WTC11 (cell line): ENCODE results near the gene BET1. TPM values are rescaled to one million over a fixed set of nuclear protein-coding genes. Genes with fewer than 3 reads are reported as not detected.

Experiments
- ATAC-seq: fragments of 200-7000 bp; cut with Tn5 transposase; 2 replicates; pipeline ENCODE4 v1.10.0; 2021; ENCODE audit warnings: mild to moderate bottlenecking, moderate library complexity
- CTCF ChIA-PET: fragments of 300-600 bp; sonication (Branson Sonifier 250); formaldehyde crosslinking; loops from one replicate; lab custom pipeline; 2021; ENCODE audit warnings: antibody characterized with exemption; lab: Charles Lee
- POLR2A ChIA-PET: fragments of 350-600 bp; sonication (Branson Sonifier 250); formaldehyde crosslinking; loops from one replicate; lab custom pipeline; 2021; ENCODE audit warnings: antibody characterized with exemption; lab: Charles Lee
- DNase-seq: peaks from one replicate; pipeline ENCODE4 v3.0.0; 2021; ENCODE audit warnings: low spot score
- H3K27ac Mint-ChIP-seq: 2 replicates; pipeline ENCODE4 v1.8.0; 2021; ENCODE audit warnings: mixed read lengths
- H3K27me3 Mint-ChIP-seq: 2 replicates; pipeline ENCODE4 v1.8.0; 2021; ENCODE audit warnings: low read depth, mild to moderate bottlenecking, moderate library complexity, mixed read lengths
- H3K36me3 Mint-ChIP-seq: 2 replicates; pipeline ENCODE4 v1.8.0; 2021; ENCODE audit warnings: mixed read lengths
- H3K4me1 Mint-ChIP-seq: 2 replicates; pipeline ENCODE4 v1.8.0; 2022; ENCODE audit warnings: mixed read lengths
- H3K4me3 Mint-ChIP-seq: 2 replicates; pipeline ENCODE4 v1.8.0; 2021; ENCODE audit warnings: mild to moderate bottlenecking, moderate library complexity, mixed read lengths
- H3K9me3 Mint-ChIP-seq: 2 replicates; pipeline ENCODE4 v1.8.0; 2021; ENCODE audit warnings: mixed read lengths
- E2F5 ChIP-seq: sonication (generic); formaldehyde crosslinking; IDR thresholded peaks from 2 replicates; pipeline ENCODE4 v1.8.1; 2022; ENCODE audit warnings: mild to moderate bottlenecking, moderate library complexity, missing genetic modification reagents
- ELF4 ChIP-seq: sonication (generic); formaldehyde crosslinking; IDR thresholded peaks from 2 replicates; pipeline ENCODE4 v1.8.1; 2022; ENCODE audit warnings: low read depth, mild to moderate bottlenecking, moderate library complexity, missing genetic modification reagents
- EMX1 ChIP-seq: fragments of 250-450 bp; sonication (Bioruptor Pico); IDR thresholded peaks from 2 replicates; pipeline ENCODE4 v1.8.0; 2021; ENCODE audit warnings: mild to moderate bottlenecking
- ERG ChIP-seq: fragments of 250-450 bp; sonication (Bioruptor Pico); IDR thresholded peaks from 2 replicates; pipeline ENCODE4 v1.8.0; 2021; ENCODE audit warnings: mild to moderate bottlenecking
- FOXJ3 ChIP-seq: sonication (generic); formaldehyde crosslinking; IDR thresholded peaks from 2 replicates; pipeline ENCODE4 v1.9.0; 2021; ENCODE audit warnings: missing genetic modification reagents, mild to moderate bottlenecking, borderline replicate concordance
- FOXK1 ChIP-seq: sonication (generic); formaldehyde crosslinking; IDR thresholded peaks from 2 replicates; pipeline ENCODE4 v1.8.0; 2022; ENCODE audit warnings: mild to moderate bottlenecking, moderate library complexity, missing genetic modification reagents
- GTF2I ChIP-seq: fragments of 250-450 bp; sonication (Bioruptor Pico); conservative IDR thresholded peaks from 2 replicates; pipeline ENCODE4 v1.4.0; 2021; ENCODE audit warnings: mild to moderate bottlenecking
- IRF2 ChIP-seq: sonication (generic); formaldehyde crosslinking; IDR thresholded peaks from 2 replicates; pipeline ENCODE4 v1.8.0; 2022; ENCODE audit warnings: low read depth, missing genetic modification reagents, borderline replicate concordance
- KAT7 ChIP-seq: sonication (generic); formaldehyde crosslinking; IDR thresholded peaks from 2 replicates; pipeline ENCODE4 v1.8.1; 2023; ENCODE audit warnings: missing genetic modification reagents, mild to moderate bottlenecking, borderline replicate concordance
- OVOL2 ChIP-seq: fragments of 250-450 bp; sonication (Bioruptor Pico); IDR thresholded peaks from 2 replicates; pipeline ENCODE4 v1.9.0; 2021; ENCODE audit warnings: mild to moderate bottlenecking, borderline replicate concordance
- PREB ChIP-seq: sonication (generic); formaldehyde crosslinking; IDR thresholded peaks from 2 replicates; pipeline ENCODE4 v1.8.1; 2022; ENCODE audit warnings: mild to moderate bottlenecking, missing genetic modification reagents, moderate library complexity, borderline replicate concordance
- PRRX2 ChIP-seq: fragments of 250-450 bp; sonication (Bioruptor Pico); IDR thresholded peaks from 2 replicates; pipeline ENCODE4 v1.8.0; 2021; ENCODE audit warnings: mild to moderate bottlenecking
- RELA ChIP-seq: sonication (generic); formaldehyde crosslinking; IDR thresholded peaks from 2 replicates; pipeline ENCODE4 v1.8.1; 2022; ENCODE audit warnings: missing genetic modification reagents, mild to moderate bottlenecking, borderline replicate concordance
- RORB ChIP-seq: fragments of 250-450 bp; sonication (Bioruptor Pico); IDR thresholded peaks from 2 replicates; pipeline ENCODE4 v1.9.0; 2021; ENCODE audit warnings: mild to moderate bottlenecking
- SP1 ChIP-seq: sonication (generic); formaldehyde crosslinking; conservative IDR thresholded peaks from 2 replicates; pipeline ENCODE4 v1.8.1; 2022; ENCODE audit warnings: missing genetic modification reagents
- STAT6 ChIP-seq: sonication (generic); formaldehyde crosslinking; conservative IDR thresholded peaks from 2 replicates; pipeline ENCODE4 v1.8.1; 2023; ENCODE audit warnings: mild to moderate bottlenecking, low read depth, missing genetic modification reagents, moderate library complexity
- USF2 ChIP-seq: sonication (generic); formaldehyde crosslinking; IDR thresholded peaks from 2 replicates; pipeline ENCODE4 v1.8.1; 2023; ENCODE audit warnings: mild to moderate bottlenecking, missing genetic modification reagents, moderate library complexity
- ZBTB43 ChIP-seq: sonication (generic); formaldehyde crosslinking; IDR thresholded peaks from 2 replicates; pipeline ENCODE4 v1.8.1; 2023; ENCODE audit warnings: mild to moderate bottlenecking, missing genetic modification reagents
- ZNF121 ChIP-seq: sonication (generic); formaldehyde crosslinking; IDR thresholded peaks from 2 replicates; pipeline ENCODE4 v1.8.0; 2023; ENCODE audit warnings: missing genetic modification reagents
- ZSCAN18 ChIP-seq: fragments of 250-450 bp; sonication (Bioruptor Pico); IDR thresholded peaks from 2 replicates; pipeline ENCODE4 v2.1.2; 2022; ENCODE audit warnings: mild to moderate bottlenecking, moderate library complexity
- total RNA-seq: library from RNA; stranded (reverse); gene quantifications from 3 replicates; pipeline ENCODE4 v1.2.3, GENCODE V29; 2021

BET1 gene
- total RNA-seq, 1 experiment from 2014 or later = 26.7 TPM

GRCh38 chr7:93977211-93977950, 26.8 kb downstream of the BET1 start:
- POLR2A ChIA-PET = no interaction called here
- no peak for ATAC-seq
- H3K27ac Mint-ChIP-seq = no peak overlapping the region

GRCh38 chr7:93973134-93973533, 31.0 kb downstream of the BET1 start:
- Mint-ChIP-seq H3K27me3 (no peaks in the 10 kb centered on the region), H3K36me3 (no peaks in the 10 kb centered on the region), H3K27ac (no peak overlapping the region), H3K9me3 (no peaks in the 10 kb centered on the region; the same call in 1 of the 2 replicates), H3K4me3 (no peak overlapping the region), H3K4me1 (peaks cover 18% of the 10 kb centered on the region)
- POLR2A ChIA-PET = no interaction called here
- CTCF ChIA-PET = no interaction called here
- ATAC-seq = no peak
- TF ChIP-seq PRRX2 (CRISPR knock-in tag) = no peak
- no peak for TF ChIP-seq KAT7 (CRISPR knock-in tag)
- no peak for TF ChIP-seq FOXK1 (CRISPR knock-in tag)
- no peak for TF ChIP-seq FOXJ3 (CRISPR knock-in tag)
- no peak for TF ChIP-seq OVOL2 (CRISPR knock-in tag)
- DNase-seq = no peak

More at GRCh38 chr7:93977211-93977950, 26.8 kb downstream of the BET1 start:
- peaks cover 44% of the 10 kb centered on the region for H3K4me1 Mint-ChIP-seq
- CTCF ChIA-PET = no interaction called here
- TF ChIP-seq ZBTB43 (CRISPR knock-in tag) (no peak), ZNF121 (CRISPR knock-in tag) (no peak), RORB (no peak), PREB (CRISPR knock-in tag) (no peak), USF2 (no peak), ELF4 (no peak), STAT6 (CRISPR knock-in tag) (no peak), SP1 (CRISPR knock-in tag) (no peak), GTF2I (CRISPR knock-in tag) (no peak), EMX1 (no peak)
- TF ChIP-seq, all 79 proteins: peak for 0
- no peak for DNase-seq
- Mint-ChIP-seq H3K4me3 (no peak overlapping the region), H3K27me3 (no peaks in the 10 kb centered on the region), H3K9me3 (no peaks in the 10 kb centered on the region; the same call in 1 of the 2 replicates), H3K36me3 (no peaks in the 10 kb centered on the region)

- Mint-ChIP-seq H3K36me3 (no peaks in the 10 kb centered on the region), H3K4me1 (peaks cover 16% of the 10 kb centered on the region), H3K27me3 (no peaks in the 10 kb centered on the region), H3K4me3 (no peak overlapping the region), H3K9me3 (no peaks in the 10 kb centered on the region; the same call in 1 of the 2 replicates), H3K27ac (no peak overlapping the region)
- ChIA-PET CTCF (interaction anchor here (0.6 kb wide), 1 partner anchor 82 kb away, joined by 4 read pairs; no protein-coding TSS in a partner anchor), POLR2A (no interaction called here)
- ATAC-seq (no peak), DNase-seq (no peak)
- TF ChIP-seq E2F5 (CRISPR knock-in tag) (no peak), RELA (CRISPR knock-in tag) (no peak), ZSCAN18 (CRISPR knock-in tag) (no peak), ERG (CRISPR knock-in tag) (no peak), IRF2 (CRISPR knock-in tag) (no peak)
These were observed 32.0 kb downstream of the BET1 start for GRCh38 chr7:93972029-93972725.
